HepG2 (cell line): ENCODE results near the gene FMO2.

ENCODE experiments used
- ARID5B ChIP-seq: IDR thresholded peaks from 2 replicates; pipeline ENCODE4 v1.4.0; 2020; ENCODE audit warnings: mild to moderate bottlenecking, missing genetic modification reagents
- BCLAF1 ChIP-seq: fragments of 450-650 bp; IDR thresholded peaks from 2 replicates; pipeline ENCODE4 v1.6.1; 2017; ENCODE audit warnings: mild to moderate bottlenecking
- CEBPB ChIP-seq: IDR thresholded peaks from 2 replicates; pipeline ENCODE4 v1.6.1; 2011; ENCODE audit warnings: low read depth, low read length, improper control_type of control experiment, borderline replicate concordance
- CTCF ChIP-seq: sonication (generic); formaldehyde crosslinking; IDR thresholded peaks from 2 replicates; pipeline ENCODE4 v1.5.0; 2020; ENCODE audit warnings: mild to moderate bottlenecking, missing genetic modification reagents, moderate library complexity
- EHMT2 ChIP-seq: fragments of 200-600 bp; sonication (generic); IDR thresholded peaks from 2 replicates; pipeline ENCODE4 v1.7.0; 2017; ENCODE audit warnings: antibody characterized with exemption, low read depth, low read length, borderline replicate concordance
- IRF2 ChIP-seq: IDR thresholded peaks from 2 replicates; pipeline ENCODE4 v1.6.1; 2018; ENCODE audit warnings: missing genetic modification reagents, missing compliant biosample characterization
- MBD4 ChIP-seq: IDR thresholded peaks from 2 replicates; pipeline ENCODE4 v1.6.1; 2012; ENCODE audit warnings: low read length, inconsistent platforms, borderline replicate concordance
- PHF21A ChIP-seq: sonication (generic); formaldehyde crosslinking; IDR thresholded peaks from 2 replicates; pipeline ENCODE4 v1.5.0; 2020; ENCODE audit warnings: mild to moderate bottlenecking, missing genetic modification reagents
- PRDM15 ChIP-seq: sonication (generic); formaldehyde crosslinking; IDR thresholded peaks from 2 replicates; pipeline ENCODE4 v1.4.0; 2020; ENCODE audit warnings: missing genetic modification reagents
- SP1 ChIP-seq, 2 experiments: fragments of 450-650 bp in 1 of 2; sonication (generic) in 1 of 2; formaldehyde crosslinking in 1 of 2; IDR thresholded peaks; 2 replicates each; pipeline versions ENCODE4 v1.4.0 to v1.6.1; 2016 to 2020; ENCODE audit warnings: missing genetic modification reagents in 1 of 2
- USF2 ChIP-seq, 2 experiments: sonication (generic) in 1 of 2; formaldehyde crosslinking in 1 of 2; IDR thresholded peaks; 2 replicates each; pipeline versions ENCODE4 v1.5.1 to v1.6.1; 2011 to 2020; ENCODE audit warnings: borderline replicate concordance in 1 of 2, low read depth in 1 of 2, low read length in 1 of 2, mild to moderate bottlenecking in 1 of 2, missing genetic modification reagents in 1 of 2, moderate library complexity in 1 of 2
- ZNF441 ChIP-seq: sonication (generic); formaldehyde crosslinking; IDR thresholded peaks from 2 replicates; pipeline ENCODE4 v1.7.0; 2021; ENCODE audit warnings: missing genetic modification reagents, borderline replicate concordance
- ZSCAN29 ChIP-seq: sonication (generic); formaldehyde crosslinking; conservative IDR thresholded peaks from 2 replicates; pipeline ENCODE4 v1.4.0; 2020; ENCODE audit warnings: mild to moderate bottlenecking, missing genetic modification reagents

GRCh38 chr1:171251952-171252300, 66.8 kb downstream of the FMO2 start:
- TF ChIP-seq EHMT2, result no peak
- TF ChIP-seq ZNF441 (CRISPR knock-in tag), result no peak
- TF ChIP-seq IRF2 (CRISPR knock-in tag), result no peak
- TF ChIP-seq CTCF (CRISPR knock-in tag), result no peak
- TF ChIP-seq USF2 (IDR thresholded peaks at IDR 0.05; ENCODE audit: low read depth, low read length), result no peak
- TF ChIP-seq USF2 (CRISPR knock-in tag; IDR thresholded peaks at IDR 0.05; ENCODE audit: borderline replicate concordance), result no peak
- no peak for TF ChIP-seq ARID5B
- TF ChIP-seq BCLAF1, result no peak
- TF ChIP-seq ZSCAN29 (CRISPR knock-in tag), result no peak
- no peak for TF ChIP-seq MBD4
- no peak for TF ChIP-seq CEBPB
- TF ChIP-seq SP1 (IDR thresholded peaks at IDR 0.05), result no peak
- TF ChIP-seq SP1 (CRISPR knock-in tag; IDR thresholded peaks at IDR 0.05), result no peak
- no peak for TF ChIP-seq PHF21A (CRISPR knock-in tag)
- no peak for TF ChIP-seq PRDM15 (CRISPR knock-in tag)
